ENCODE measurements around the gene MRC1.

The MRC1 gene

GRCh38 chr10:17836942-17837341, 27.8 kb downstream of the MRC1 start:
- no peaks in the 10 kb centered on the region for H3K27me3 ChIP-seq (ENCODE audit: insufficient read depth, poor library complexity, severe bottlenecking)
- no peak for DNase-seq (ENCODE audit: low read depth in 1 of 2, low spot score in 1 of 2)
- H3K27ac ChIP-seq (replicated peaks), result no peak overlapping the region
- no peak overlapping the region for H3K4me3 ChIP-seq (replicated peaks; ENCODE audit: insufficient read depth, low read length)
- TF ChIP-seq REST (IDR thresholded peaks at IDR 0.05; ENCODE audit: insufficient replicate concordance, low read depth), result no peak
- TF ChIP-seq POLR2AphosphoS5 (IDR thresholded peaks at IDR 0.05; ENCODE audit: low read depth), result no peak
- no peak for TF ChIP-seq GABPA (IDR thresholded peaks at IDR 0.05; ENCODE audit: low read depth)
- no peak for TF ChIP-seq CTCF (IDR thresholded peaks at IDR 0.05; ENCODE audit: insufficient read depth, low read length)
- no peak for TF ChIP-seq SPI1 (IDR thresholded peaks at IDR 0.05; ENCODE audit: borderline replicate concordance, low read depth)

- Histone ChIP-seq H3K27me3 (ENCODE audit: insufficient read depth, poor library complexity, severe bottlenecking) (no peaks in the 10 kb centered on the region), H3K27ac (replicated peaks) (no peak overlapping the region), H3K4me3 (replicated peaks; ENCODE audit: insufficient read depth, low read length) (no peak overlapping the region)
- TF ChIP-seq REST (IDR thresholded peaks at IDR 0.05; ENCODE audit: insufficient replicate concordance, low read depth) (no peak), POLR2AphosphoS5 (IDR thresholded peaks at IDR 0.05; ENCODE audit: low read depth) (no peak), SPI1 (IDR thresholded peaks at IDR 0.05; ENCODE audit: borderline replicate concordance, low read depth) (no peak), CTCF (IDR thresholded peaks at IDR 0.05; ENCODE audit: insufficient read depth, low read length) (no peak), GABPA (IDR thresholded peaks at IDR 0.05; ENCODE audit: low read depth) (no peak)
- DNase-seq (ENCODE audit: low read depth in 1 of 2, low spot score in 1 of 2), result no peak
Measured at GRCh38 chr10:17838080-17838648, 29.0 kb downstream of the MRC1 start.

- no peaks in the 10 kb centered on the region for H3K27me3 ChIP-seq (ENCODE audit: insufficient read depth, poor library complexity, severe bottlenecking)
- H3K27ac ChIP-seq (replicated peaks), result no peak overlapping the region
- TF ChIP-seq REST (IDR thresholded peaks at IDR 0.05; ENCODE audit: insufficient replicate concordance, low read depth) (no peak), POLR2AphosphoS5 (IDR thresholded peaks at IDR 0.05; ENCODE audit: low read depth) (no peak), SPI1 (IDR thresholded peaks at IDR 0.05; ENCODE audit: borderline replicate concordance, low read depth) (no peak), GABPA (IDR thresholded peaks at IDR 0.05; ENCODE audit: low read depth) (no peak), CTCF (IDR thresholded peaks at IDR 0.05; ENCODE audit: insufficient read depth, low read length) (no peak)
- no peak for DNase-seq (ENCODE audit: low read depth in 1 of 2, low spot score in 1 of 2)
- H3K4me3 ChIP-seq (replicated peaks; ENCODE audit: insufficient read depth, low read length), result no peak overlapping the region
Measured at GRCh38 chr10:17841050-17841449, 31.9 kb downstream of the MRC1 start.
